Stomach smooth muscle (tissue), 2 donors: ENCODE measurements around the gene OBSCN.
"Not testable (repeated sequence)": the region's sequence is repeated elsewhere in the genome, so short reads cannot be mapped to it uniquely, and the experiment has no call there.

Source experiments
- H3K27ac ChIP-seq: one replicate; pipeline ENCODE4 v1.7.0; 2013; ENCODE audit warnings: mild to moderate bottlenecking, low read length, inconsistent platforms
- H3K27me3 ChIP-seq, 2 donors: one replicate each; pipeline ENCODE4 v1.7.0; 2013; ENCODE audit warnings: low read length in 2 of 2; ENCODE audit not compliant: insufficient read depth in 2 of 2, control insufficient read depth in 1 of 2
- H3K36me3 ChIP-seq, 2 donors: one replicate each; pipeline ENCODE4 v1.7.0; 2013; ENCODE audit warnings: low read length in 2 of 2; ENCODE audit not compliant: control insufficient read depth in 2 of 2, insufficient read depth in 2 of 2
- H3K4me1 ChIP-seq: one replicate; pipeline ENCODE4 v1.7.0; 2013; ENCODE audit warnings: low read length; ENCODE audit not compliant: control insufficient read depth, insufficient read depth
- H3K4me3 ChIP-seq, 2 donors: one replicate each; pipeline ENCODE4 v1.7.0; 2013; ENCODE audit warnings: low read length in 2 of 2
- H3K9ac ChIP-seq, 2 donors: one replicate each; pipeline ENCODE4 v1.7.0; 2013; ENCODE audit warnings: low read length in 2 of 2, mild to moderate bottlenecking in 1 of 2
- H3K9me3 ChIP-seq, 2 donors: one replicate each; pipeline ENCODE4 v1.7.0; 2013; ENCODE audit warnings: low read length in 2 of 2; ENCODE audit not compliant: control insufficient read depth in 2 of 2
- donor health status: healthy.
- donor health status: Pancreatic carcinoma.

OBSCN gene

DNA sequence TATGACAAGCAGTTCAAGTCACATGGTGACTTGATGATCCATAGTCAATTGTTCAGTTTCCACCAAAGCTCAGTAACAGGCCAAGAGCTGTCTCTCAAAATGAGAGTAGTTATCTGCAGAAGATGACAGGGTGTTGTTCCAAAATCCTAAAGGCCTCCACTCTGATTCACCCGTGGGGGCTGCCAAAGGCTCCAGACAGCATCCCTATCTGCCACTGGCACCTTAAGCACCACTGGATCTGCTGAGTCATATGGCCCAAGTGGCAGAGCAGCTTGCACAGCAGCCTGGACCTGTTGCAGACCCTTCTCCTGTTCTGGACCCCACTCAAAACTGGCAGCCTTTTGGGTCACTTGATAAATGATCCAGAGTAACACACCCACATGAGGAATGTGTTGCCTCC, 44.6 kb downstream of the OBSCN start:
- not testable (repeated sequence) for H3K27me3 ChIP-seq, H3K4me3 ChIP-seq, H3K4me1 ChIP-seq, H3K9me3 ChIP-seq, H3K27ac ChIP-seq, H3K9ac ChIP-seq, H3K36me3 ChIP-seq

- Histone ChIP-seq H3K36me3 (peaks cover 0 to 4% of the 10 kb centered on the region in 2 donors), H3K9me3 (peaks cover 0 to 5% of the 10 kb centered on the region in 2 donors), H3K27me3 (no peaks in the 10 kb centered on the region), H3K27ac (no peak overlapping the region), H3K4me1 (no peaks in the 10 kb centered on the region), H3K4me3 (no peak overlapping the region), H3K9ac (no peak overlapping the region)
These were observed 49.0 kb downstream of the OBSCN start for GRCh38 chr1:228256626-228257375.

DNA sequence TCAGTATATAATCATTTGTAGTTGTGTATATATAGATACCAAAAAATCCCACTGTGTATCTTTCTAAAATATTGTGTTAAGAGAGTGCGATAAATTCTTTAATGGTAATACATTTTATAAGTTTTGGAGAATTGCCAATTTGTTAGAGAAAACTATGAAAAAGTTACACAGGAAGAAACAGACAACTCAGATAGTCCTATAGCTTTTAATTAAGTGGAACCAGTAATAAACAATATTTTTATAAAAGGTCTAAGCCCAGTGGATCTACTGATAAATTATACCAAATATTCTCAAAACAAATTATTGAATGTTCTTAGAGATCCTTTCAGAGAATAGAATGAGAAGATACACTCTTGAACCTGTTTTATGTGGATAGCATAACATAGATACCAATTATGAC, 50.6 kb downstream of the OBSCN start:
- no peaks in the 10 kb centered on the region for H3K27me3 ChIP-seq
- peaks cover 0 to 4% of the 10 kb centered on the region in 2 donors for H3K36me3 ChIP-seq
- H3K9me3 ChIP-seq, result peaks cover 0 to 5% of the 10 kb centered on the region in 2 donors
- no peak overlapping the region for H3K4me3 ChIP-seq
- no peak overlapping the region for H3K9ac ChIP-seq
- no peaks in the 10 kb centered on the region for H3K4me1 ChIP-seq
- no peak overlapping the region for H3K27ac ChIP-seq

DNA sequence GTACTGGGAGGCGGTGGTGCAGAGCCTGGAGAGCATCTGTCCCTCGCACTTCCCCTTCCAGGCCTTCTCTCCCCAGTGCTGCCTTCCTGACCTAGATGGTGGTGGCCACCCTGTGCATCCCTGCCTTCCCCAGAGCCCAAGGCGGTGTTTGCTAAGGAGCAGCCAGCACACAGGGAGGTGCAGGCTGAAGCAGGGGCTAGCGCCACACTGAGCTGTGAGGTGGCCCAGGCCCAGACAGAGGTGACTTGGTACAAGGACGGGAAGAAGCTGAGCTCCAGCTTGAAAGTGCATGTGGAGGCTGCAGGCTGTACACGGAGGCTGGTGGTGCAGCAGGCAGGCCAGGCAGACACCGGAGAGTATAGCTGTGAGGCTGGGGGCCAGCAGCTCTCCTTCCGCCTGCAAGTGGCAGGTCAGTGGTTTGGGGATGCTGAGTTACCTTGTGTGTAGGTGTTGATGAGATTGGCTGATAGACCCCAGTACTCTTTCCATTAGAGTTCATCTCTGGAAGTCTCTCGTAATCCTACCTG, 51.6 kb downstream of the OBSCN start:
- Histone ChIP-seq H3K9ac (no peak overlapping the region), H3K4me1 (no peaks in the 10 kb centered on the region), H3K4me3 (no peak overlapping the region), H3K27ac (no peak overlapping the region), H3K36me3 (peaks cover 0 to 4% of the 10 kb centered on the region in 2 donors), H3K27me3 (no peaks in the 10 kb centered on the region), H3K9me3 (peaks cover 0 to 5% of the 10 kb centered on the region in 2 donors)

DNA sequence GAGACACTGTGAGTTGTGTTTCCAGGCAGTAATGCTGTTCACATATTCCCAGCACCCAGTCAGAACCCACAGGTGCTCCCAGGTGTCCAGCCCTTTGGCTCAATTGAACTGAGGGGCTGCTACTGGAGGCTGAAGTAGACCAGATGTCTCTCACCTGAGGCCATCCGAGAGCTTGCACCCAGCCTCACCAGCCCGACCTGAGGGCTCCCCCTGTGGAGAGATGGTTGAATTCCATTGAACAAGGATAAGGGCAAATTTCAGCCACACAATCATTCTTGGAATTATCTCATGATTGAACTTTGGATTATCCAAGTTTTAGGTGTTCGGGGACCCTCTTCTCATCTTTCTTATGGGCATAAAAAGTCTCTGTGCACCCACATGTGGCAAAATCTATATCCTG, 52.1 kb downstream of the OBSCN start:
- Histone ChIP-seq H3K36me3 (peaks cover 0 to 4% of the 10 kb centered on the region in 2 donors), H3K4me1 (no peaks in the 10 kb centered on the region), H3K27ac (no peak overlapping the region), H3K4me3 (no peak overlapping the region), H3K27me3 (no peaks in the 10 kb centered on the region), H3K9me3 (peaks cover 0 to 5% of the 10 kb centered on the region in 2 donors), H3K9ac (no peak overlapping the region)

- H3K4me3 ChIP-seq, result no peak overlapping the region
- peaks cover 0 to 5% of the 10 kb centered on the region in 2 donors for H3K9me3 ChIP-seq
- peaks cover 0 to 4% of the 10 kb centered on the region in 2 donors for H3K36me3 ChIP-seq
- H3K27ac ChIP-seq, result no peak overlapping the region
- no peaks in the 10 kb centered on the region for H3K4me1 ChIP-seq
- no peaks in the 10 kb centered on the region for H3K27me3 ChIP-seq
- H3K9ac ChIP-seq, result no peak overlapping the region
These were observed 53.9 kb downstream of the OBSCN start for GRCh38 chr1:228261706-228262105.

DNA sequence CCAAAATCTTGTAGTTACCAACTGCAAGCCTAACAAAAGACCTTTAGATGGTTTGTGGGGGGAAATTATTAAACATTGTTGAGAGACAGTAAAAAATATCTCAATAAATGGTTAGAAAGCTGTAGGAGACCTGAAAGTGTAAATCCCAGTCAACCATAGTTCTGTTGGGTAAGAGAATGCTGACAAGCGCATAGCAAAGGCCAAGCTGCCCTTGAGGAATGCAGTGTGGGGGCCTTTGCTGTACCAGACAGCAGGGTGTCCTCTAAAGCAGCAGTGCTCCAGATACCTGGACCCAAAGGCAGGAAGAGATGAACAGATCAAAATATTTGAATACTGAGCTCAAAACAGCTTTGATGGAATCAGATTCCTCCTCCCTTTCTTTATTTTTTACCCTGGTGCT, 54.6 kb downstream of the OBSCN start:
- peaks cover 0 to 4% of the 10 kb centered on the region in 2 donors for H3K36me3 ChIP-seq

DNA sequence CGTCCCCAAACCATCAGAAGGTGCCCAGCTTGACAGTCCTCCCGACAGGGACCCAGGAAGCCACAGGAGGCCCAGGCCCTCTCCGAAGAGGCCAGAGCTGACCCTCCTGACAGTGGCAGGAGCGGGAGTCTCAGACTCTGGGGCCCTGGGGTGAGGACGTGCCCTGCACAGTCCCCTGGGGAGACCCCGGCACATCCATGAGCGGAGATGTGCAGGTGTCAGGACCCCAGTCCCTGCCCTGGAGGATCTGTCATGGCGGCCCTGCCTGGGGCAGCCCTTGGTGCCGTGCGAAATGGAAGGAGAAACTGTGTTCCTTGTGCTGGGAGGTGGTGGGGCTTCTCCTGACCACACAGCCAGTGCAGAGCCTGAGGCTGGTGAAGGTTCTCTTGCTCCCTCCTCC, 55.8 kb downstream of the OBSCN start:
- Histone ChIP-seq H3K27ac (no peak overlapping the region), H3K9ac (no peak overlapping the region), H3K4me1 (no peaks in the 10 kb centered on the region), H3K36me3 (peaks cover under 1 to 6% of the 10 kb centered on the region in 2 donors), H3K9me3 (peaks cover 0 to 5% of the 10 kb centered on the region in 2 donors), H3K27me3 (no peaks in the 10 kb centered on the region), H3K4me3 (no peak overlapping the region)

More for the DNA sequence above, 54.6 kb downstream of the OBSCN start:
- Histone ChIP-seq H3K4me1 (no peaks in the 10 kb centered on the region), H3K27me3 (no peaks in the 10 kb centered on the region), H3K4me3 (no peak overlapping the region), H3K9ac (no peak overlapping the region), H3K27ac (no peak overlapping the region), H3K9me3 (peaks cover 0 to 5% of the 10 kb centered on the region in 2 donors)

DNA sequence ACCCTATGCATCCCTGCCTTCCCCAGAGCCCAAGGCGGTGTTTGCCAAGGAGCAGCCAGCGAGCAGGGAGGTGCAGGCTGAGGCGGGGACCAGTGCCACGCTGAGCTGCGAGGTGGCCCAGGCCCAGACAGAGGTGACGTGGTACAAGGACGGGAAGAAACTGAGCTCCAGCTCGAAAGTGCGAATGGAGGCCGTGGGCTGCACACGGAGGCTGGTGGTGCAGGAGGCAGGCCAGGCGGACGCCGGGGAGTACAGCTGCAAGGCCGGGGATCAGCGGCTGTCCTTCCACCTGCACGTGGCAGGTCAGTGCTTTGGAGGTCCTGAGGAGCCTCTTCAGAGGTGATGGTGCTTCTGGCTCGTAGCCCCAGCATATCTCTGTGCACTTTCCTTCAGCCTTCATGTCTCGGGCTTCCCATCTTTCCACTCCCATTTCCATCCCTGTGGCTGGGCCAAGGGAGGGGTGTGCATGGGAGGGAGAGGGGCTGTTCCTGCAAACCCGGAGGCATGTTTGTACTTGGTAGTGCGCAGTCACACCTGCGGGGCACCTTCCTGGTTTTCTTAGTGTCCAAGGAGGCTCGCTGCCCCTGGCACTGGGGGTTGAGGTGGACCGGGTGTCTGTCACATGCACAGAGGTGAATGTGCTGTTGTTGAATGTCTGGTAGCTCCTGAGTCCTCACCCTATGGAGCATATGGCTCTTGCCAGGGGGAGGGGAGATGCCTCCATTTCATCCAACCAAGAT, 56.4 kb downstream of the OBSCN start:
- no peaks in the 10 kb centered on the region for H3K27me3 ChIP-seq
- H3K9me3 ChIP-seq, result peaks cover 0 to under 1% of the 10 kb centered on the region in 2 donors
- H3K9ac ChIP-seq, result no peak overlapping the region
- H3K4me3 ChIP-seq, result no peak overlapping the region
- H3K4me1 ChIP-seq, result no peaks in the 10 kb centered on the region
- no peak overlapping the region for H3K27ac ChIP-seq
- H3K36me3 ChIP-seq, result peaks cover 3 to 5% of the 10 kb centered on the region in 2 donors

GRCh38 chr1:228265167-228265566, 57.3 kb downstream of the OBSCN start:
- no peaks in the 10 kb centered on the region for H3K9me3 ChIP-seq
- H3K4me1 ChIP-seq, result no peaks in the 10 kb centered on the region
- no peak overlapping the region for H3K4me3 ChIP-seq
- H3K27ac ChIP-seq, result no peak overlapping the region
- no peaks in the 10 kb centered on the region for H3K27me3 ChIP-seq
- H3K9ac ChIP-seq, result no peak overlapping the region
- H3K36me3 ChIP-seq, result peaks cover 2 to 3% of the 10 kb centered on the region in 2 donors
